Fibroblast of mammary gland (primary cell): ENCODE measurements around the gene FGFBP1.
A peak's percentile ranks its signal among the peaks of the same experiment; 100 is the strongest.

Experiments
- DNase-seq: peaks from one replicate; pipeline ENCODE4 v3.0.0-alpha.2; 2010; ENCODE audit warnings: low read depth
- H3K4me3 ChIP-seq: 2 replicates; pipeline ENCODE4 v1.5.1; 2011; ENCODE audit warnings: low read depth, mild to moderate bottlenecking, low read length, moderate library complexity; ENCODE audit not compliant: control insufficient read depth
- TF ChIP-seq, protein P1 (sequence below): conservative IDR thresholded peaks from 2 replicates; pipeline ENCODE4 v1.5.1; 2011; ENCODE audit warnings: low read depth, low read length, inconsistent platforms; ENCODE audit not compliant: control insufficient read depth, insufficient read depth

Gene FGFBP1

GRCh38 chr4:15948826-15949225 lies 10.3 kb upstream of the FGFBP1 start:
- TF ChIP-seq, protein P1, sequence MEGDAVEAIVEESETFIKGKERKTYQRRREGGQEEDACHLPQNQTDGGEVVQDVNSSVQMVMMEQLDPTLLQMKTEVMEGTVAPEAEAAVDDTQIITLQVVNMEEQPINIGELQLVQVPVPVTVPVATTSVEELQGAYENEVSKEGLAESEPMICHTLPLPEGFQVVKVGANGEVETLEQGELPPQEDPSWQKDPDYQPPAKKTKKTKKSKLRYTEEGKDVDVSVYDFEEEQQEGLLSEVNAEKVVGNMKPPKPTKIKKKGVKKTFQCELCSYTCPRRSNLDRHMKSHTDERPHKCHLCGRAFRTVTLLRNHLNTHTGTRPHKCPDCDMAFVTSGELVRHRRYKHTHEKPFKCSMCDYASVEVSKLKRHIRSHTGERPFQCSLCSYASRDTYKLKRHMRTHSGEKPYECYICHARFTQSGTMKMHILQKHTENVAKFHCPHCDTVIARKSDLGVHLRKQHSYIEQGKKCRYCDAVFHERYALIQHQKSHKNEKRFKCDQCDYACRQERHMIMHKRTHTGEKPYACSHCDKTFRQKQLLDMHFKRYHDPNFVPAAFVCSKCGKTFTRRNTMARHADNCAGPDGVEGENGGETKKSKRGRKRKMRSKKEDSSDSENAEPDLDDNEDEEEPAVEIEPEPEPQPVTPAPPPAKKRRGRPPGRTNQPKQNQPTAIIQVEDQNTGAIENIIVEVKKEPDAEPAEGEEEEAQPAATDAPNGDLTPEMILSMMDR: no peak
- no peak for DNase-seq
- no peak overlapping the region for H3K4me3 ChIP-seq

DNA sequence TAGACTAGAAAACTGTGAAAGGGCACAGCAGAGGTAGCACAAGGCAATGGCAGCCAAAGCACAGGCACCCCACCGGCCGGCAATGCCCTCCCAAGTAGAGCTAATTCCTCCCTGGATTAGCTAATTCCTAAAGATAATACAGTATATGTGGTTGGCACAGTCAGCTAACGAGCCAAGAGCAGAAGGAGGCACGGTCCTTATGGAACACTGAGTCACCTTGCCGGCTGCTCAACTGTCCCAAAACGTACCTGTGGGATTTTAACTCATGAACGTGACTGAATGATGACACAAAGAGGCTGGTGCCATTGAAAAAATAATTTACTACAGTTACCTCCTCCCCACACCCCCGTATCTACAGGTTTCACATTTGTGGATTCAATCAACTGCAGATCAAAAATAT lies 9.1 kb upstream of the FGFBP1 start:
- no peak overlapping the region for H3K4me3 ChIP-seq
- no peak for DNase-seq
- TF ChIP-seq, protein P1: no peak

GRCh38 chr4:15945516-15945915 lies 7.0 kb upstream of the FGFBP1 start:
- H3K4me3 ChIP-seq: no peak overlapping the region
- DNase-seq: peak; percentile 10
- TF ChIP-seq, protein P1: no peak

GRCh38 chr4:15944895-15945294 lies 6.4 kb upstream of the FGFBP1 start:
- no peak overlapping the region for H3K4me3 ChIP-seq
- no peak for DNase-seq
- TF ChIP-seq, protein P1: no peak

DNA sequence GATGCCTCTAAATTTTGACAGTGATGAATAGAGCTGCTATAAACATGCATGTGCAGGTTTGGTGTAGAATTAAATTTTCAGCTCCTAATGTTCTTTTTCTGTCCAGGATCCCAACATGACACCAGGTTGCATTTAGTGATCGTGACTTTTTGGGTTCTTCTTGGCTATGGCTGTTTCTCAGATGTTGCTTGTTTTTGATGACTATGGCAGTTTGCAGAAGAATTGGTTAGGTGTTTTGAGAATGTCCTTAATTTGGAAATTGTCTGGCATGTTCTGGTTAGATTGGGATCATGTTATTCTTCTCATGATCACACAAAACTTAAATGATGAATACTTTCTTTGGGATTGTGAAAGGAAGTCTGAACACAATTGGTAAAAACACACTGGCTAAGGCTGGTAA lies 3.7 kb upstream of the FGFBP1 start:
- DNase-seq: no peak
- no peak overlapping the region for H3K4me3 ChIP-seq
- TF ChIP-seq, protein P1: no peak

- no peak overlapping the region for H3K4me3 ChIP-seq
- TF ChIP-seq, protein P1: no peak
- DNase-seq: no peak
These were observed 358 bp downstream of the FGFBP1 start for GRCh38 chr4:15938182-15938581.

DNA sequence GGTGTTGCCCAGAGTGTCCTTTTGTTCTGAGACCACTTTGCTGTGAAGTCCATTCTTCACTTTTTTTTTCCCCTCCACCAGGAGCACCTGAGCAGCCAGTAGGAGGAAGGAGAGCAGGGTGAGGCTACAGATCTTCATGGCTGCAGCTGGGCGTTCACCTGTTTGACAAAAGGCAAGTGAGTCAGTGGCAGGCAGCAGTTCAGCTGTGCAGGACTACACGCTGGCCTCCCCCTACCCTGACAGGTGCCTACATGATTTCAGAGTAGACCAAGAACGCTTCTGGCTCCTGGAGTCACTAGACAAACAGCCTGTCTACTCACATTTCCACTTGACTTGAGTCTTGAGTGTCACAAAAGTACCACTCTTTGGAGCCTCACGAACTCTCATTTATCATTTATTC lies 2.0 kb downstream of the FGFBP1 start:
- no peak for DNase-seq
- TF ChIP-seq, protein P1: no peak
- no peak overlapping the region for H3K4me3 ChIP-seq
